ENCODE results near the gene OR7A10.

Gene OR7A10

GRCh38 chr19:14848822-14849221, at the start of gene OR7A10:
Gene OR7A10, minus strand, starts transcription at chr19:14848922. Its CDS starts 7,045 bp downstream, at chr19:14841877.
- DNase-seq: no peak

GRCh38 chr19:14890643-14891379, 42.1 kb upstream of the OR7A10 start:
- no peak for DNase-seq

GRCh38 chr19:14889994-14890642, 41.4 kb upstream of the OR7A10 start:
- no peak for DNase-seq

- DNase-seq: no peak
Observed at GRCh38 chr19:14886032-14886431, 37.3 kb upstream of the OR7A10 start, which contains the start of gene OR7A17. Gene OR7A17, minus strand, starts transcription at chr19:14886132. Its CDS starts 4,777 bp downstream, at chr19:14881355.

GRCh38 chr19:14871619-14872230, 23.0 kb upstream of the OR7A10 start:
- DNase-seq: no peak

GRCh38 chr19:14868497-14868896, 19.8 kb upstream of the OR7A10 start:
- no peak for DNase-seq

- no peak for DNase-seq
Observed at GRCh38 chr19:14843578-14843977, 5.1 kb downstream of the OR7A10 start.

GRCh38 chr19:14843169-14843568, 5.6 kb downstream of the OR7A10 start:
- no peak for DNase-seq

GRCh38 chr19:14840206-14840605, 8.5 kb downstream of the OR7A10 start:
- DNase-seq: no peak

- no peak for DNase-seq
Observed at GRCh38 chr19:14837391-14837790, 11.3 kb downstream of the OR7A10 start.

GRCh38 chr19:14835011-14835410, 13.7 kb downstream of the OR7A10 start, which contains the start of the genes OR7A5 and OR7C1:
Gene OR7A5, minus strand, starts transcription at chr19:14835185. Its CDS starts 6,944 bp downstream, at chr19:14828241.
Gene OR7C1, minus strand, starts transcription at chr19:14835185. Its CDS starts 35,049 bp downstream, at chr19:14800136.
- DNase-seq: no peak

- DNase-seq: no peak
Observed at GRCh38 chr19:14830702-14831101, 18.0 kb downstream of the OR7A10 start.

- DNase-seq: no peak
Observed at GRCh38 chr19:14826006-14826405, 22.7 kb downstream of the OR7A10 start.

GRCh38 chr19:14821937-14822336, 26.8 kb downstream of the OR7A10 start:
- no peak for DNase-seq

GRCh38 chr19:14818588-14818987, 30.1 kb downstream of the OR7A10 start:
- DNase-seq: no peak

GRCh38 chr19:14817052-14817451, 31.7 kb downstream of the OR7A10 start:
- no peak for DNase-seq

- DNase-seq: no peak
Observed at GRCh38 chr19:14814982-14815652, 33.6 kb downstream of the OR7A10 start.

GRCh38 chr19:14809272-14810057, 39.3 kb downstream of the OR7A10 start:
- no peak for DNase-seq

- DNase-seq: no peak
Observed at GRCh38 chr19:14804765-14805164, 44.0 kb downstream of the OR7A10 start.

GRCh38 chr19:14798760-14799159, 50.0 kb downstream of the OR7A10 start:
- DNase-seq: no peak

- no peak for DNase-seq
Observed at GRCh38 chr19:14796021-14796420, 52.7 kb downstream of the OR7A10 start.

- no peak for DNase-seq
Observed at GRCh38 chr19:14795078-14795721, 53.5 kb downstream of the OR7A10 start.
